ENCODE results near the gene SUN2. TPM values are rescaled to one million over a fixed set of nuclear protein-coding genes. Genes with fewer than 3 reads are reported as not detected.

Gene SUN2
- total and polyA plus RNA-seq, 2 of the 13 experiments (the other 11 are each of a cell fraction or from before 2014, with no cell fraction given): 45.6 to 56.6 TPM

DNA sequence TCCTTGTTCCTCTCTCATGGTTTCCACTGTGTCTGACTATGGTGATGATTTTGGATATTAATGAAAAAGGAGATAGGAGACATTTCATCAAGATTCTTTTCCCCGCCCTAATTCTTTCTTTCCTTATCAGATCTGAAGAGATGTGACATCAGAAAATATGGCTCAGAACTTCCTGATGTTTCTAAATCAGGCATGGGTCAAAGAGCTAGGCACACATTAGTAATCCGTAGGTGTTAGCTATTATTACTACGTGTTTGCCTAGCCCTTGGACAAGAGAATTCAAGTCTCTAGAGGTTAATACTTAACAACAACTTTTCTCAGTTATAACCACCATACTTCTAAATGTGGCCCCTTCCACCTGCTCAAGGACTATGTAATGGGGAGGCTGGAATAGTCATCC is 60.9 kb downstream of the SUN2 start:
- intact Hi-C loops (cut with micrococcal nuclease; ENCODE audit: unreplicated experiment) (no loop called here), in situ Hi-C loops (cut with HindIII; ENCODE audit: extremely low pct_ligation_motif_present, low pct_unique_long_range_greater_than_20kb) (no loop called here)
- peaks cover 69% of the 10 kb centered on the region for H3K4me1 ChIP-seq (ENCODE audit: insufficient read depth, low read length)
- WGBS (ENCODE audit: low lambda C conversion rate): 95% methylated on average over 3 of the region's 3 CpGs
- ChIA-PET POLR2A (interaction anchor here (9.9 kb wide), 1 partner anchor 12 kb away, joined by 102 read pairs; the partner anchor contains the start of gene TOMM22), CTCF (ENCODE audit: low intra/inter-chr PET ratio, low total read pairs) (no interaction called here)
- peaks cover 5% of the 10 kb centered on the region; the same call in 1 of the 2 replicates for H4K20me1 ChIP-seq (ENCODE audit: insufficient read depth, low read length)
- peaks cover 58% of the 10 kb centered on the region for H3K79me2 ChIP-seq (ENCODE audit: insufficient read depth, low read length)
- H3K4me2 ChIP-seq (ENCODE audit: low read depth, low read length): no peak overlapping the region
- TF ChIP-seq CCAR2 (optimal IDR thresholded peaks at IDR 0.05; ENCODE audit: low read depth, low read length): no peak
- TF ChIP-seq, protein P1, sequence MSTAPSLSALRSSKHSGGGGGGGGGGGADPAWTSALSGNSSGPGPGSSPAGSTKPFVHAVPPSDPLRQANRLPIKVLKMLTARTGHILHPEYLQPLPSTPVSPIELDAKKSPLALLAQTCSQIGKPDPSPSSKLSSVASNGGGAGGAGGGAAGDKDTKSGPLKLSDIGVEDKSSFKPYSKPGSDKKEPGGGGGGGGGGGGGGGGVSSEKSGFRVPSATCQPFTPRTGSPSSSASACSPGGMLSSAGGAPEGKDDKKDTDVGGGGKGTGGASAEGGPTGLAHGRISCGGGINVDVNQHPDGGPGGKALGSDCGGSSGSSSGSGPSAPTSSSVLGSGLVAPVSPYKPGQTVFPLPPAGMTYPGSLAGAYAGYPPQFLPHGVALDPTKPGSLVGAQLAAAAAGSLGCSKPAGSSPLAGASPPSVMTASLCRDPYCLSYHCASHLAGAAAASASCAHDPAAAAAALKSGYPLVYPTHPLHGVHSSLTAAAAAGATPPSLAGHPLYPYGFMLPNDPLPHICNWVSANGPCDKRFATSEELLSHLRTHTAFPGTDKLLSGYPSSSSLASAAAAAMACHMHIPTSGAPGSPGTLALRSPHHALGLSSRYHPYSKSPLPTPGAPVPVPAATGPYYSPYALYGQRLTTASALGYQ (CRISPR knock-in tag; IDR thresholded peaks at IDR 0.05): no peak
- TF ChIP-seq, protein P2, sequence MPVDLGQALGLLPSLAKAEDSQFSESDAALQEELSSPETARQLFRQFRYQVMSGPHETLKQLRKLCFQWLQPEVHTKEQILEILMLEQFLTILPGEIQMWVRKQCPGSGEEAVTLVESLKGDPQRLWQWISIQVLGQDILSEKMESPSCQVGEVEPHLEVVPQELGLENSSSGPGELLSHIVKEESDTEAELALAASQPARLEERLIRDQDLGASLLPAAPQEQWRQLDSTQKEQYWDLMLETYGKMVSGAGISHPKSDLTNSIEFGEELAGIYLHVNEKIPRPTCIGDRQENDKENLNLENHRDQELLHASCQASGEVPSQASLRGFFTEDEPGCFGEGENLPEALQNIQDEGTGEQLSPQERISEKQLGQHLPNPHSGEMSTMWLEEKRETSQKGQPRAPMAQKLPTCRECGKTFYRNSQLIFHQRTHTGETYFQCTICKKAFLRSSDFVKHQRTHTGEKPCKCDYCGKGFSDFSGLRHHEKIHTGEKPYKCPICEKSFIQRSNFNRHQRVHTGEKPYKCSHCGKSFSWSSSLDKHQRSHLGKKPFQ (CRISPR knock-in tag; IDR thresholded peaks at IDR 0.05; ENCODE audit: insufficient replicate concordance): no peak
- TF ChIP-seq ZNF839 (CRISPR knock-in tag; IDR thresholded peaks at IDR 0.05; ENCODE audit: borderline replicate concordance): no peak
- TF ChIP-seq, protein P3, sequence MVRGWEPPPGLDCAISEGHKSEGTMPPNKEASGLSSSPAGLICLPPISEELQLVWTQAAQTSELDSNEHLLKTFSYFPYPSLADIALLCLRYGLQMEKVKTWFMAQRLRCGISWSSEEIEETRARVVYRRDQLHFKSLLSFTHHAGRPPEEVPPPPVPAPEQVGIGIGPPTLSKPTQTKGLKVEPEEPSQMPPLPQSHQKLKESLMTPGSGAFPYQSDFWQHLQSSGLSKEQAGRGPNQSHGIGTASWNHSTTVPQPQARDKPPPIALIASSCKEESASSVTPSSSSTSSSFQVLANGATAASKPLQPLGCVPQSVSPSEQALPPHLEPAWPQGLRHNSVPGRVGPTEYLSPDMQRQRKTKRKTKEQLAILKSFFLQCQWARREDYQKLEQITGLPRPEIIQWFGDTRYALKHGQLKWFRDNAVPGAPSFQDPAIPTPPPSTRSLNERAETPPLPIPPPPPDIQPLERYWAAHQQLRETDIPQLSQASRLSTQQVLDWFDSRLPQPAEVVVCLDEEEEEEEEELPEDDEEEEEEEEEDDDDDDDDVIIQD (CRISPR knock-in tag; IDR thresholded peaks at IDR 0.05; ENCODE audit: low read depth): no peak
- no peak for TF ChIP-seq KDM4B (CRISPR knock-in tag; IDR thresholded peaks at IDR 0.05)
- TF ChIP-seq, protein P4, sequence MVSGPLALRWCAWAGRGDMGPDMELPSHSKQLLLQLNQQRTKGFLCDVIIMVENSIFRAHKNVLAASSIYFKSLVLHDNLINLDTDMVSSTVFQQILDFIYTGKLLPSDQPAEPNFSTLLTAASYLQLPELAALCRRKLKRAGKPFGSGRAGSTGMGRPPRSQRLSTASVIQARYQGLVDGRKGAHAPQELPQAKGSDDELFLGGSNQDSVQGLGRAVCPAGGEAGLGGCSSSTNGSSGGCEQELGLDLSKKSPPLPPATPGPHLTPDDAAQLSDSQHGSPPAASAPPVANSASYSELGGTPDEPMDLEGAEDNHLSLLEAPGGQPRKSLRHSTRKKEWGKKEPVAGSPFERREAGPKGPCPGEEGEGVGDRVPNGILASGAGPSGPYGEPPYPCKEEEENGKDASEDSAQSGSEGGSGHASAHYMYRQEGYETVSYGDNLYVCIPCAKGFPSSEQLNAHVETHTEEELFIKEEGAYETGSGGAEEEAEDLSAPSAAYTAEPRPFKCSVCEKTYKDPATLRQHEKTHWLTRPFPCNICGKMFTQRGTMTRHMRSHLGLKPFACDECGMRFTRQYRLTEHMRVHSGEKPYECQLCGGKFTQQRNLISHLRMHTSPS (CRISPR knock-in tag; IDR thresholded peaks at IDR 0.05; ENCODE audit: low read depth): no peak
- TF ChIP-seq, protein P5, sequence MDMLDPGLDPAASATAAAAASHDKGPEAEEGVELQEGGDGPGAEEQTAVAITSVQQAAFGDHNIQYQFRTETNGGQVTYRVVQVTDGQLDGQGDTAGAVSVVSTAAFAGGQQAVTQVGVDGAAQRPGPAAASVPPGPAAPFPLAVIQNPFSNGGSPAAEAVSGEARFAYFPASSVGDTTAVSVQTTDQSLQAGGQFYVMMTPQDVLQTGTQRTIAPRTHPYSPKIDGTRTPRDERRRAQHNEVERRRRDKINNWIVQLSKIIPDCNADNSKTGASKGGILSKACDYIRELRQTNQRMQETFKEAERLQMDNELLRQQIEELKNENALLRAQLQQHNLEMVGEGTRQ (IDR thresholded peaks at IDR 0.05; ENCODE audit: low read depth, low read length): no peak
- TF ChIP-seq, protein P5 (CRISPR knock-in tag; IDR thresholded peaks at IDR 0.05; ENCODE audit: borderline replicate concordance): no peak
- H3K4me3 ChIP-seq (replicated peaks in 1 of 3; ENCODE audit: insufficient read depth in 1 of 3, low read depth in 2 of 3, low read length in 3 of 3): no peak overlapping the region
- no TSS peak for BruUV-seq (replicated peaks)
- no peaks in the 10 kb centered on the region for H3K9me3 ChIP-seq (ENCODE audit: low read length)
- no peak overlapping the region for H3K9ac ChIP-seq (ENCODE audit: insufficient read depth, low read depth, low read length)
- DNase-seq (ENCODE audit: low spot score) (no peak), ATAC-seq (no peak), FAIRE-seq (no peak)
- peaks cover 0 to 3% of the 10 kb centered on the region in 2 experiments; a peak in 2 of 5 replicates for H3K36me3 ChIP-seq (replicated peaks in 1 of 2; ENCODE audit: control insufficient read depth in 1 of 2, insufficient read depth in 2 of 2, low read length in 2 of 2)
- no peak overlapping the region for H3K27ac ChIP-seq (ENCODE audit: extremely low read length, insufficient read depth, low read length)
- H3K27me3 ChIP-seq (ENCODE audit: control insufficient read depth in 1 of 2, insufficient read depth in 2 of 2, low read length in 2 of 2): no peaks in the 10 kb centered on the region; a peak in 1 of 5 replicates
- no peak overlapping the region for H2AFZ ChIP-seq (ENCODE audit: low read length)

Measured in HepG2 (cell line).